PC-3 (cell line): ENCODE results near the gene PTPRN2. TPM values are rescaled to one million over a fixed set of nuclear protein-coding genes. Genes with fewer than 3 reads are reported as not detected.

ENCODE experiments used
- ATAC-seq: fragments of 200-7000 bp; cut with Tn5 transposase; 2 replicates; pipeline ENCODE4 v1.9.1; 2020; ENCODE audit warnings: mild to moderate bottlenecking, moderate library complexity
- BruUV-seq: library from RNA; stranded (reverse); fragments of 400-500 nt; replicated peaks from 2 replicates; lab custom pipeline; 2021; lab: Mats Ljungman, UMichigan
- CTCF ChIA-PET: fragments of 300-600 bp; sonication (Branson Sonifier 250); formaldehyde crosslinking; loops from one replicate; lab custom pipeline; 2022; ENCODE audit warnings: antibody characterized with exemption; lab: Charles Lee
- POLR2A ChIA-PET: fragments of 300-600 bp; sonication (Branson Sonifier 250); formaldehyde crosslinking; loops from one replicate; lab custom pipeline; 2022; ENCODE audit warnings: antibody characterized with exemption; ENCODE audit not compliant: unreplicated experiment; lab: Charles Lee
- DNase-seq: peaks from one replicate; pipeline ENCODE4 v3.0.0-alpha.2; 2015
- H2AFZ ChIP-seq: fragments of 300-600 bp; sonication (generic); 2 replicates; pipeline ENCODE4 v1.6.0; 2016; ENCODE audit warnings: antibody characterized with exemption, low read length
- H3F3A ChIP-seq: fragments of 300-600 bp; sonication (generic); one replicate; pipeline ENCODE4 v1.6.0; 2017; ENCODE audit warnings: antibody characterized with exemption, low read length, control low read depth, mild to moderate bottlenecking; ENCODE audit not compliant: unreplicated experiment
- H3K27ac ChIP-seq: fragments of 300-600 bp; sonication (generic); 2 replicates; pipeline ENCODE4 v1.5.1; 2016; ENCODE audit warnings: mild to moderate bottlenecking, low read length
- H3K27me3 ChIP-seq: fragments of 300-600 bp; sonication (generic); 2 replicates; pipeline ENCODE4 v1.6.1; 2016; ENCODE audit warnings: low read length, mixed read lengths
- H3K36me3 ChIP-seq: fragments of 300-600 bp; sonication (generic); 2 replicates; pipeline ENCODE4 v1.6.1; 2016; ENCODE audit warnings: low read depth, mixed run types, low read length, mixed read lengths
- H3K4me1 ChIP-seq: fragments of 300-600 bp; sonication (generic); 2 replicates; pipeline ENCODE4 v1.5.1; 2016; ENCODE audit warnings: low read length; ENCODE audit not compliant: insufficient read depth
- H3K4me2 ChIP-seq: fragments of 300-600 bp; sonication (generic); 2 replicates; pipeline ENCODE4 v1.6.0; 2016; ENCODE audit warnings: low read length
- H3K4me3 ChIP-seq: fragments of 300-600 bp; sonication (generic); 2 replicates; pipeline ENCODE4 v1.5.1; 2016; ENCODE audit warnings: mild to moderate bottlenecking, low read length, mixed read lengths
- H3K79me2 ChIP-seq: fragments of 300-600 bp; sonication (generic); 2 replicates; pipeline ENCODE4 v1.6.1; 2017; ENCODE audit warnings: low read length, mixed read lengths
- H3K9ac ChIP-seq: fragments of 300-600 bp; sonication (generic); 2 replicates; pipeline ENCODE4 v1.6.0; 2016; ENCODE audit warnings: mild to moderate bottlenecking, low read length
- H3K9me2 ChIP-seq: fragments of 300-600 bp; sonication (generic); replicated peaks from 2 replicates; pipeline ENCODE4 v1.6.1; 2016; ENCODE audit warnings: mixed run types, low read length, mixed read lengths
- H3K9me3 ChIP-seq: fragments of 300-600 bp; sonication (generic); 2 replicates; pipeline ENCODE4 v1.6.1; 2016; ENCODE audit warnings: low read length, mixed read lengths
- H4K20me1 ChIP-seq: fragments of 300-600 bp; sonication (generic); 2 replicates; pipeline ENCODE4 v1.6.1; 2016; ENCODE audit warnings: low read length, mixed read lengths
- CTCF ChIP-seq: fragments of 300-600 bp; sonication (generic); conservative IDR thresholded peaks from 2 replicates; pipeline ENCODE4 v1.5.1; 2017; ENCODE audit warnings: antibody characterized with exemption, low read depth, mild to moderate bottlenecking, low read length
- EZH2 ChIP-seq: fragments of 300-600 bp; sonication (generic); IDR thresholded peaks from one replicate; pipeline ENCODE4 v1.6.1; 2017; ENCODE audit warnings: antibody characterized with exemption, mild to moderate bottlenecking, low read length; ENCODE audit not compliant: unreplicated experiment
- EZH2phosphoT487 ChIP-seq: fragments of 300-600 bp; sonication (generic); IDR thresholded peaks from 2 replicates; pipeline ENCODE4 v1.6.1; 2018; ENCODE audit warnings: mild to moderate bottlenecking, antibody characterized with exemption, low read length, borderline replicate concordance
- intact Hi-C: fragments of 100-400 bp; cut with micrococcal nuclease; formaldehyde crosslinking; loops from 2 replicates; pipeline ENCODE4 v1.9.0; 2023
- total RNA-seq: library from RNA; depleted of rRNA; stranded (reverse); fragments of >200 nt; gene quantifications from 2 replicates; pipeline ENCODE4 v1.2.3, GENCODE V29; 2014

PTPRN2 gene
- total RNA-seq, 1 experiment from 2014 or later: 3.2 TPM

GRCh38 chr7:157739031-157739430, 848.6 kb downstream of the PTPRN2 start:
- no peak overlapping the region for H3K27ac ChIP-seq
- BruUV-seq: no TSS peak
- no peaks in the 10 kb centered on the region for H3K36me3 ChIP-seq
- POLR2A ChIA-PET: no interaction called here
- no peak for TF ChIP-seq EZH2phosphoT487
- no peak for TF ChIP-seq CTCF
- TF ChIP-seq EZH2: no peak
- no peak overlapping the region for H2AFZ ChIP-seq
- H3K27me3 ChIP-seq: peaks cover 74% of the 10 kb centered on the region
- H3K9ac ChIP-seq: no peak overlapping the region
- no peaks in the 10 kb centered on the region for H3K9me2 ChIP-seq
- H3F3A ChIP-seq: no peaks in the 10 kb centered on the region
- CTCF ChIA-PET: no interaction called here
- H3K4me3 ChIP-seq: no peak overlapping the region
- H3K79me2 ChIP-seq: no peaks in the 10 kb centered on the region
- DNase-seq (no peak), ATAC-seq (no peak)
- no peaks in the 10 kb centered on the region for H3K9me3 ChIP-seq
- no peaks in the 10 kb centered on the region for H4K20me1 ChIP-seq
- H3K4me2 ChIP-seq: no peak overlapping the region
- intact Hi-C loops: no loop called here
- no peaks in the 10 kb centered on the region for H3K4me1 ChIP-seq

- H3K4me2 ChIP-seq: no peak overlapping the region
- no peaks in the 10 kb centered on the region for H3K9me2 ChIP-seq
- no peaks in the 10 kb centered on the region for H4K20me1 ChIP-seq
- no peaks in the 10 kb centered on the region for H3F3A ChIP-seq
- H3K79me2 ChIP-seq: no peaks in the 10 kb centered on the region
- peaks cover 74% of the 10 kb centered on the region for H3K27me3 ChIP-seq
- H2AFZ ChIP-seq: no peak overlapping the region
- BruUV-seq: no TSS peak
- H3K36me3 ChIP-seq: no peaks in the 10 kb centered on the region
- intact Hi-C loops: no loop called here
- no peak for TF ChIP-seq EZH2
- no peak for TF ChIP-seq EZH2phosphoT487
- no peak for TF ChIP-seq CTCF
- no peak for DNase-seq
- no peak overlapping the region for H3K9ac ChIP-seq
- ChIA-PET POLR2A (no interaction called here), CTCF (no interaction called here)
- H3K4me3 ChIP-seq: no peak overlapping the region
- no peaks in the 10 kb centered on the region for H3K9me3 ChIP-seq
- ATAC-seq: no peak
- H3K4me1 ChIP-seq: no peaks in the 10 kb centered on the region
- no peak overlapping the region for H3K27ac ChIP-seq
Observed at GRCh38 chr7:157738066-157738460, 849.6 kb downstream of the PTPRN2 start.

- Histone ChIP-seq H3K9me3 (no peaks in the 10 kb centered on the region), H3K27me3 (peaks cover 69% of the 10 kb centered on the region), H3K4me3 (no peak overlapping the region), H3K4me2 (no peak overlapping the region), H4K20me1 (no peaks in the 10 kb centered on the region), H3K79me2 (no peaks in the 10 kb centered on the region), H3F3A (no peaks in the 10 kb centered on the region), H2AFZ (no peak overlapping the region), H3K27ac (no peak overlapping the region), H3K9me2 (no peaks in the 10 kb centered on the region), H3K9ac (no peak overlapping the region), H3K4me1 (no peaks in the 10 kb centered on the region), H3K36me3 (no peaks in the 10 kb centered on the region)
- ChIA-PET POLR2A (no interaction called here), CTCF (no interaction called here)
- no TSS peak for BruUV-seq
- DNase-seq: no peak
- TF ChIP-seq EZH2 (no peak), EZH2phosphoT487 (no peak), CTCF (no peak)
- intact Hi-C loops: no loop called here
- ATAC-seq: no peak
Observed at GRCh38 chr7:157737151-157738065, 850.2 kb downstream of the PTPRN2 start.
